GM23338 (cell line): Measurements from ENCODE around the gene SHISA2. TPM values are rescaled to one million over a fixed set of nuclear protein-coding genes. Genes with fewer than 3 reads are reported as not detected.

Experiments used
- ATAC-seq: fragments of 200-7000 bp; cut with Tn5 transposase; 3 replicates; pipeline ENCODE4 v1.9.1; 2020
- DNase-seq: peaks from one replicate; pipeline ENCODE4 v3.0.0-alpha.2; 2015; ENCODE audit warnings: low spot score
- H2AFZ ChIP-seq: fragments of 200-600 bp; sonication (generic); 2 replicates; pipeline ENCODE4 v1.8.0; 2016; ENCODE audit warnings: antibody characterized with exemption, mild to moderate bottlenecking, moderate library complexity
- H3F3A ChIP-seq: fragments of 200-600 bp; sonication (generic); replicated peaks from 2 replicates; pipeline ENCODE4 v1.8.0; 2017; ENCODE audit warnings: antibody characterized with exemption, mixed run types, low read depth
- H3K27ac ChIP-seq: fragments of 200-600 bp; sonication (generic); 2 replicates; pipeline ENCODE4 v1.6.1; 2016; ENCODE audit warnings: low read depth
- H3K27me3 ChIP-seq: fragments of 200-600 bp; sonication (generic); 2 replicates; pipeline ENCODE4 v1.8.0; 2016; ENCODE audit warnings: mild to moderate bottlenecking, mixed run types, moderate library complexity; ENCODE audit not compliant: insufficient read depth
- H3K36me3 ChIP-seq: fragments of 200-600 bp; sonication (generic); 2 replicates; pipeline ENCODE4 v1.8.0; 2016; ENCODE audit warnings: mild to moderate bottlenecking; ENCODE audit not compliant: insufficient read depth
- H3K4me1 ChIP-seq: fragments of 200-600 bp; sonication (generic); 2 replicates; pipeline ENCODE4 v1.8.0; 2016; ENCODE audit warnings: mild to moderate bottlenecking, moderate library complexity; ENCODE audit not compliant: insufficient read depth
- H3K4me2 ChIP-seq: fragments of 200-600 bp; sonication (generic); 2 replicates; pipeline ENCODE4 v1.7.1; 2017; ENCODE audit warnings: mixed run types
- H3K4me3 ChIP-seq: fragments of 200-600 bp; sonication (generic); 2 replicates; pipeline ENCODE4 v1.6.1; 2016; ENCODE audit warnings: mixed run types
- H3K79me2 ChIP-seq: fragments of 200-600 bp; sonication (generic); replicated peaks from 2 replicates; pipeline ENCODE4 v1.8.0; 2017; ENCODE audit warnings: mild to moderate bottlenecking; ENCODE audit not compliant: insufficient read depth
- H3K9me2 ChIP-seq: fragments of 200-600 bp; sonication (generic); 2 replicates; pipeline ENCODE4 v1.8.0; 2017; ENCODE audit not compliant: insufficient read depth
- H4K20me1 ChIP-seq: fragments of 200-600 bp; sonication (generic); replicated peaks from 2 replicates; pipeline ENCODE4 v1.8.0; 2017; ENCODE audit warnings: mild to moderate bottlenecking; ENCODE audit not compliant: insufficient read depth
- H3K27ac Mint-ChIP-seq: 2 replicates; pipeline ENCODE4 v1.8.0; 2020; ENCODE audit warnings: inconsistent platforms, mild to moderate bottlenecking, moderate library complexity, mixed read lengths
- H3K27me3 Mint-ChIP-seq: 3 replicates; pipeline ENCODE4 v1.8.0; 2022; ENCODE audit warnings: low read depth, mild to moderate bottlenecking, moderate library complexity, mixed read lengths, inconsistent platforms; ENCODE audit not compliant: insufficient read depth, poor library complexity
- H3K36me3 Mint-ChIP-seq: 3 replicates; pipeline ENCODE4 v1.8.0; 2021; ENCODE audit warnings: low read depth, mild to moderate bottlenecking, inconsistent platforms, moderate library complexity, mixed read lengths
- H3K4me1 Mint-ChIP-seq: 3 replicates; pipeline ENCODE4 v1.8.0; 2020; ENCODE audit warnings: mild to moderate bottlenecking, inconsistent platforms, mixed read lengths
- H3K4me3 Mint-ChIP-seq: 3 replicates; pipeline ENCODE4 v1.8.0; 2021; ENCODE audit warnings: moderate library complexity, mild to moderate bottlenecking, inconsistent platforms, mixed read lengths
- H3K9me3 Mint-ChIP-seq: 3 replicates; pipeline ENCODE4 v1.8.0; 2020; ENCODE audit warnings: moderate library complexity, mild to moderate bottlenecking, inconsistent platforms, mixed read lengths
- CREB1 ChIP-seq: fragments of 250-450 bp; sonication (Bioruptor Pico); IDR thresholded peaks from 2 replicates; pipeline ENCODE4 v1.5.0; 2020; ENCODE audit warnings: low read depth, mild to moderate bottlenecking, moderate library complexity
- JUNB ChIP-seq: IDR thresholded peaks from one replicate; pipeline ENCODE4 v1.6.1; 2016; ENCODE audit warnings: antibody characterized with exemption; ENCODE audit not compliant: unreplicated experiment
- NANOG ChIP-seq: IDR thresholded peaks from 2 replicates; pipeline ENCODE4 v1.6.1; 2016; ENCODE audit warnings: antibody characterized with exemption, borderline replicate concordance
- POLR2AphosphoS5 ChIP-seq: IDR thresholded peaks from 2 replicates; pipeline ENCODE4 v1.6.1; 2016; ENCODE audit warnings: antibody characterized with exemption, low read depth
- REST ChIP-seq: IDR thresholded peaks from one replicate; pipeline ENCODE4 v1.6.1; 2018; ENCODE audit warnings: antibody characterized with exemption; ENCODE audit not compliant: unreplicated experiment
- STAT1 ChIP-seq: IDR thresholded peaks from one replicate; pipeline ENCODE4 v1.6.1; 2016; ENCODE audit warnings: antibody characterized with exemption; ENCODE audit not compliant: unreplicated experiment
- ZNF114 ChIP-seq: fragments of 250-450 bp; sonication (Bioruptor Pico); IDR thresholded peaks from 2 replicates; pipeline ENCODE4 v1.5.0; 2020; ENCODE audit warnings: mild to moderate bottlenecking, moderate library complexity
- ZNF331 ChIP-seq: fragments of 250-450 bp; sonication (Bioruptor Pico); IDR thresholded peaks from 2 replicates; pipeline ENCODE4 v1.5.0; 2020; ENCODE audit warnings: low read depth, mild to moderate bottlenecking, moderate library complexity
- polyA plus RNA-seq: library from polyadenylated mRNA; unstranded; fragments of >200 nt; fragmentation: Nextera tagmentation; extraction: Ambion mirVana; gene quantifications from 2 replicates; pipeline ENCODE4 v1.2.1, GENCODE V29; 2016
- total RNA-seq: library from RNA; depleted of rRNA; stranded (reverse); fragments of >200 nt; shearing (Covaris generic); gene quantifications from 2 replicates; pipeline ENCODE4 v1.2.3, GENCODE V29; 2014

SHISA2 gene
- total and polyA plus RNA-seq, 2 experiments from 2014 or later, result 17.9 to 37.4 TPM

DNA sequence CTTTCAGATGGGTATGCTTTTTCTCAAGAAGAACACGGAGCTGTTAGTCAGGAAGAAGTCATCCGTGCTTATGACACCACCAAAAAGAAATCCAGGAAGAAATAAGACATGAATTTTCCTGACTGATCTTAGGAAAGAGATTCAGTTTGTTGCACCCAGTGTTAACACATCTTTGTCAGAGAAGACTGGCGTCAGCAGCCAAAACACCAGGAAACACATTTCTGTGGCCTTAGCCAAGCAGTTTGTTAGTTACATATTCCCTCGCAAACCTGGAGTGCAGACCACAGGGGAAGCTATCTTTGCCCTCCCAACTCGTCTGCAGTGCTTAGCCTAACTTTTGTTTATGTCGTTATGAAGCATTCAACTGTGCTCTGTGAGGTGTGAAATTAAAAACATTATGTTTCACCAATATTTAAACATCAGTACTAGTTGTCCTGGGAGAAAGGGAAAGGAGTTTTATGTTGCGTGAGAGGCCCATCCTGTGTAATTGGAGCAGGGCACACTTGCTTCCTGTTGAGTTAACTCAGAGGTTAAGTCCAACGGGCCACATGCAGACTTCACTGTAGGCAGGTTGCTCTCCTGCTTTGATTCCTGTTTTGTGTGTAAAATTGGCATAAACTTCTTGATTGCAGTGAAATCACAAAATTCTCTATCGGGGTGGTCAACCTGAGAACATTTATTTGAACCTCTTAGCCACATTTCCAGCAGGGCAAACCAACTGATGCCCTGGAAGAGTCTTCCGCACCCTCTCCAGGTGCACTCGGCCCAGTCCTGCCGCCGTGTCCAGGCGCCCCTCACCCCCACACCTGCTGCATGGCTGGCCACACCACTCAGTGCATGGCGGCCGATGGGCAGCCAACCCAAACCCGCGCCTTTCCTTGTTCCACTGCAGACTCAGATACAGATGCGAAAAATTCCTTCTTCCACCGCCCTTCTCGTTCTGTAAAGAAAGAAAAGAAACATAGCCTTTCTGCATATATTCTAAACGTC lies 31.6 kb downstream of the SHISA2 start:
- Mint-ChIP-seq H3K9me3 (no peaks in the 10 kb centered on the region), H3K4me1 (peaks cover 43% of the 10 kb centered on the region), H3K27ac (no peak overlapping the region), H3K27me3 (peaks cover 5% of the 10 kb centered on the region), H3K36me3 (no peaks in the 10 kb centered on the region; the same call in 2 of the 3 replicates), H3K4me3 (no peak overlapping the region)
- ATAC-seq (peak; percentile 17; the same call in 1 of the 3 replicates), DNase-seq (no peak)
- Histone ChIP-seq H4K20me1 (no peaks in the 10 kb centered on the region; the same call in 1 of the 2 replicates), H3K36me3 (no peaks in the 10 kb centered on the region), H3K27ac (peak overlapping the region; percentile 57; the same call in 1 of the 2 replicates), H2AFZ (no peak overlapping the region), H3K79me2 (no peaks in the 10 kb centered on the region), H3F3A (no peaks in the 10 kb centered on the region), H3K27me3 (no peaks in the 10 kb centered on the region), H3K4me3 (no peak overlapping the region), H3K9me2 (no peaks in the 10 kb centered on the region), H3K4me2 (no peak overlapping the region), H3K4me1 (peaks cover 8% of the 10 kb centered on the region)
- TF ChIP-seq ZNF331 (CRISPR knock-in tag) (no peak), ZNF114 (no peak), CREB1 (CRISPR knock-in tag) (no peak)

- H3K27me3 Mint-ChIP-seq, result peaks cover 5% of the 10 kb centered on the region
- Histone ChIP-seq H3K79me2 (no peaks in the 10 kb centered on the region), H3K4me3 (no peak overlapping the region), H3K4me2 (no peak overlapping the region), H3F3A (no peaks in the 10 kb centered on the region), H3K27me3 (no peaks in the 10 kb centered on the region), H3K27ac (no peak overlapping the region), H3K36me3 (no peaks in the 10 kb centered on the region), H3K9me2 (no peaks in the 10 kb centered on the region), H2AFZ (no peak overlapping the region), H3K4me1 (no peaks in the 10 kb centered on the region; the same call in 1 of the 2 replicates), H4K20me1 (no peaks in the 10 kb centered on the region; the same call in 1 of the 2 replicates)
- DNase-seq (no peak), ATAC-seq (no peak)
- peaks cover 35% of the 10 kb centered on the region for H3K4me1 Mint-ChIP-seq
- no peak overlapping the region for H3K4me3 Mint-ChIP-seq
- peaks cover 2% of the 10 kb centered on the region; the same call in 1 of the 3 replicates for H3K36me3 Mint-ChIP-seq
- H3K9me3 Mint-ChIP-seq, result no peaks in the 10 kb centered on the region
- no peak for TF ChIP-seq JUNB
- no peak for TF ChIP-seq POLR2AphosphoS5
- no peak overlapping the region for H3K27ac Mint-ChIP-seq
Measured at GRCh38 chr13:26019251-26019650, 32.6 kb downstream of the SHISA2 start.

- no peak for DNase-seq
- no peaks in the 10 kb centered on the region for H3K79me2 ChIP-seq
- H3K36me3 ChIP-seq, result no peaks in the 10 kb centered on the region
- no peak overlapping the region for H2AFZ ChIP-seq
- Mint-ChIP-seq H3K4me1 (peaks cover 27% of the 10 kb centered on the region), H3K9me3 (no peaks in the 10 kb centered on the region), H3K27ac (no peak overlapping the region), H3K36me3 (peaks cover 3% of the 10 kb centered on the region; the same call in 1 of the 3 replicates), H3K27me3 (peaks cover 5% of the 10 kb centered on the region), H3K4me3 (no peak overlapping the region; the same call in 2 of the 3 replicates)
- H3K9me2 ChIP-seq, result no peaks in the 10 kb centered on the region
- H4K20me1 ChIP-seq, result no peaks in the 10 kb centered on the region; the same call in 1 of the 2 replicates
- H3K4me1 ChIP-seq, result peaks cover 3% of the 10 kb centered on the region; the same call in 1 of the 2 replicates
- no peak overlapping the region for H3K4me2 ChIP-seq
- no peak overlapping the region for H3K4me3 ChIP-seq
- no peak for ATAC-seq
- no peaks in the 10 kb centered on the region for H3F3A ChIP-seq
- no peak overlapping the region for H3K27ac ChIP-seq
- H3K27me3 ChIP-seq, result no peaks in the 10 kb centered on the region
- TF ChIP-seq NANOG, result no peak
- no peak for TF ChIP-seq ZNF114
- no peak for TF ChIP-seq REST
- TF ChIP-seq STAT1, result no peak
Measured at GRCh38 chr13:26017932-26018665, 33.7 kb downstream of the SHISA2 start.
